Stimulated activated naive CD4-positive, alpha-beta T cell treated with Interleukin-2 at 50 U/mL for 16 hours (primary cell): ENCODE data around the gene C20orf144.
"Not testable (repeated sequence)": the region's sequence is repeated elsewhere in the genome, so short reads cannot be mapped to it uniquely, and the experiment has no call there.

Experiments
- DNase-seq: peaks from one replicate; lab custom pipeline; 2025; lab: John Stamatoyannopoulos, UW

The C20orf144 gene

DNA sequence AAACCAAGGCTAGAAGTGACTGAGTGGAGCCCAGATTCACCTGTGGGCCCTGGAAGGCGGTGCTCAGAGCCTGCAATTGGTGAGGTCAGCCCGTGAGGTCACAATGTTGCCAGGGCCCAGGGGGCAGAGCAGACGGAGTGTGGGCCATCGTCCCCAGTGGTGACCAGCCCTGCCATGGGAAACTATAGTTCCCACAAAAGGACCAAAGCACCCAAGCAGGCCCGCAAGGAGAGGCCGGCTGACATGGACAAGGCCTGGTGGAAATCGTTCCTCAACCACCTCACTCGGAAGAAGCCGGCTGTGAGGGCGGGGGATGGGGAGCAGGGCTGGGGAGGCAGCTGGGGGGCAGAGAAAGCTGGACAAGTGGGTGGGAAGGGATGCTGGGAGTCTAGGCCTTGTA is at the start of gene C20orf144:
Gene C20orf144, plus strand, starts transcription at position 156 of the 400 bp plus-strand sequence. Its CDS starts 19 bp downstream, at position 175.
- no peak for DNase-seq

DNA sequence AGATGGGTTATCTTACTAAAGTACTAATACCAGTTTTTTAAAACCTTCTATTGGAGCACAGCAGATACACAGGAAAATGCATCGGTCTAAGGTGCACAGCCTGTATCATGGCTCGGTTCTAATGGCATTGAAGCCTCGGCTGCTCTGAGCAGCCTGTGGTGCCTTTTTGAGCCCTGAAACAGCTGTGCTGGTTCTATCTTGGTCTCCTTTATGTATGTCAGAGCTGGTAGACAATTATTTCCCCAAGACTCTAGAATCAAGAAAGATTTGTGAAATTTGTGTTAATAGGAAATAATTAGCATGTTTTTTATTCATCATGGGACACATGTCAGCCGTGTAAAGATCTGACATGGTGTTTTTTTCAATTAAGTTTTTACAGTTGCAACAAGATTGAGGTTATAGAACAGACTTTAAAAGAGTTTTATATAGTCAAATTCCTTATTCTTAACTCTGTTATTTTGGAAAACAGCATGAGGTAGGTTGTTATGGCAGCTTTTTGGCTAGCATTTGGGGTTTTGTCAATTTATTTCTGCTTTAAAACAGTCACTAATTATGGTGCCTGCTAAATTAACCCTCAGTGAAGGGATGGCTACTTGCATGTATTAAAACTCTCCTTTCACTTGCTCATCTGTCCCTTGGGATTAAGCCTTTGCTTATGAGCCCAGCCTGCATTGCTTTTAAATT is 40.3 kb upstream of the C20orf144 start:
- DNase-seq, result no peak

DNA sequence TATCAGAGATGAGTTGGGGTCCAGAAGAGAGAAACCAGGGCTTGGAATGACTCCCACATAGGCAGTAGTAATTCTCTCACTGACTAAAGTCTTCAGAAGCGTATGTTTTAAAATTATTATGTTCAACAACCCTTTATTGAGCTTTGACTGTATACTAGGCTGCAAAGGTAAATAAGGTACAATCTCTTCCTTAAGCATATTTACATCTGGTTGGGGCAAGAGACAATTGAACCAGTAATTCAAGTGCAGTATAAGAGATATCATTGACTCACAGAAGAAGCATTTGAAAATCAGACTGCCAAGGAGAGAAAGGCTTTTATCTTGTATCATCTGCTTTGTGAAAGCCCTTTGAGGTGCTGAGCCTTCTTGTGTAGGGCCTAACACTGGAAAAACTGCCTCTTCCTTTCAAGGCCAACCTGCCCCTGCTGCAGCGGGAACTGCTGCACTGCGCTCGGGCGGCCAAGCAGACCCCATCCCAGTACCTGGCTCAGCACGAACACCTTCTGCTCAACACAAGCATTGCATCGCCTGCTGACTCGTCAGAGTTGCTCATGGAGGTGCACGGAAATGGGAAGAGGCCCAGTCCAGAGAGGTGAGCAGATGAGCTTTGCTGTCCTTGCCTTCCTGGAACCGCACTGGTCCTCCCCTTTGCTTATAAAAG is 39.3 kb upstream of the C20orf144 start:
- no peak for DNase-seq

DNA sequence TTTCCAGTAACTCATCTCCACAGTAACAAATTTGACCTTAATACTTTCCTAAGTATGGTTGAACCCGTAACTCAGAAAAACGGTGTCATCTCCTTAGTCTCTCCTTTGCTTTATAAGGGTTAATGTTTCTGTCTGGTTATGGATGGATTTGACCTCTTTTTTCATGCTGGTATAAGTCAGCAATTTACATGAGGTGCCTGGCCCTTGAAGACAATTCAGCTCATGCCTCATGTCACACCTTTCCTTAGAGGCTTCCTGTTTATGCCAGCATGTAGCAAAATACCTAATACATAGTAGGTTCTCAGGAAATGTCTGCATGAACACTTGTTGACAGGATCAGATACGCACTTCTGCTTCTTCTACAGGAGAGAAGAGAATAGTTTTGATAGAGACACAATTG is 37.7 kb upstream of the C20orf144 start:
- no peak for DNase-seq

DNA sequence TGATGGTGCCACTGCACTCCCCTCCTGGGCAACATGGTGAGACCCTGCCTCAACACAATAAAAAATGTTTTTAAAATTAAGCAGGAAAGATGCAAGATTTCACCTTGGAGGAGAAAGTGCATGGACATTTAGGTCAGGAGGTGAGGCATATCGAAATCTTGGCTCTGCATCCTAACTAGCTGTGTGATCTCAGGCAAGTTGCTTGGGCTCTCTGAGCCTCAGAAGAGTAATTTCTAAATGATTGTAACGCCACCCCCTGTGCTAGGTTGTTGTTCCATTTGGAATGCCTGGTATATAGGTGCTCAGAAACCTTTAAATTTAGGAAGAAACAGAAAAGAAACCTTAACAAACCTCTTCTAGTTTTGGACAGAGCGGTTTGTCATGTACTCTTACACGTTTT is 35.9 kb upstream of the C20orf144 start:
- DNase-seq, result no peak

DNA sequence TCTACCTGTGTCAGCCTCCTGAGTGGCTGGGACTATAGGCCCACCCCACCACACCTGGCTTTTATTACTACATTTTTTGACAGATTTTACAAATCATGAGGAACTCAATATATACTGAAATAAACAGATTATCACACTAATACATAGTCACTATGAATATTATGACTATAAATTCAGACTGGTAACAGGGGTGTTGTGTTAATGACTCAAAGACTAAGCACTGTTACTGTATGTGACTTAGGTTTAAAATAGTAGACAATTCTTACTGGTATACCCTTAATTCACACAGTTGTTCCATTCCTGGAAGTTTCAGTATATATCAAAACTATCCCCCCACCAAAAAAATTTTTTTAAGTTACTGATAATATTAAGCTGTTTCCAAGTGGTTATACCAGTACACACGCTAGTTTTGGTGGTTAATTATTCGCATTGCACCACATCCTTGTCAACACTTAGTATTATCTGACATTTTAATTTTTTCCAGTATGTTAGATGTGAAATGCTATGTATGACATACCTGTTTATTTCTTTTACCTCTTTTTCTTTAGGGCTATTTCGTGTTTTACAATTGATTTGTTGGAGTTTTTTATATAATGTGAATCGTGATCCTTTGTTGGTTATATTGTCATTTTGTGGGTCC is 34.4 kb upstream of the C20orf144 start:
- no peak for DNase-seq

DNA sequence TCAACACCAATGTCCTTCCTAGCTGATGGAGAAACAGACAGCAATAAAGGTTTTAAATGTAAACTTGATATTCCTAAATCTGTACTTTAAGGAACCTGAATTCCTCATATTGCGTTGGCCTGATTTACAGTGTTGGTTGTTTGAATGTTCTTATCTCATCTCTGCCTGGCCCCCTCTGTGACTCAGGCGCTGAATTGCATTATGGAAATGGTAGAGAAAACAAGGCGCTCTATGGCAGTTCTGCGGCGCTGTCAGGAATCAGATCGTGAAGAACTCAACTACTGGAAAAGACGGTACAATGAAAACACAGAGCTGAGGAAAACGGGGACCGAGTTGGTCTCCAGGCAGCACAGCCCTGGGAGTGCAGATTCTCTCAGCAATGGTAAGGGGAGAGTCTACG is 32.6 kb upstream of the C20orf144 start:
- no peak for DNase-seq

DNA sequence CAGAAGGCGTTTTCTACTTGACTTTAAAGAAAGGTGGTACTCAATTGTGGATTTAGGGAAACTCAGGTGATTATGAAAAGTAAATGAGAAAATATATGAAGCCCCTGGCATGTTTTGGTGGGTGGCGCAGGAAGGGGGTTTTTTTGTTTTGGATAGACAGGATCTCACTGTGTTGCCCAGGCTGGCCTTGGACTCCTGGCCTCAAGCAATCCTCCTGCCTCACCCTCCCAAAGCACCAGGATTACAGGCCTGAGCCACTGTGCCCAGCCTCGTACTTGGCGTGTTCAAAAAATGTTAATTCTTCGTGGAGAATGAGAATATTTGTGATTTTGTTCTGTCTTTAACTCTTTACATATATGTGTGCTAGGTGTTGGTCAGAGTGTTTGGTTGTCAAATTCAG is 32.1 kb upstream of the C20orf144 start:
- DNase-seq, result no peak

DNA sequence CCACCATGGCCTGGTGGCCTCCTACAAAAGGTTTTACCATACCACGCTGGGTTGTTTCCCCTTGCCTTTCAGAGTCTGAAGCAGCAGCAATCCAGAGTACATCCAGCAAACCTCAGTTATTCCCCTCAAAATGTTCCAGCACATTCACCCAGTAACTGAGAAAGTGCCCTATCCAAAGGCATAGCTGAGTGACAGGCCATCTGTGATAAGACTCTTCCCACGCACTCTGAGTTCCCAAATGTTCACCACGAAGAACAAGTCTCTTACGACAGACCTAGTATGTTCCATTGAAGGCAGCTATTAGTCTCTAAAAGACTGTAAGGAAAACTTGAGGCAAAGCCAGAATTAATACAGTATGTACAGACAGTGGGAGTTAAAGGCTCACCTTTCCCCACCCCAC is 31.6 kb upstream of the C20orf144 start:
- no peak for DNase-seq

DNA sequence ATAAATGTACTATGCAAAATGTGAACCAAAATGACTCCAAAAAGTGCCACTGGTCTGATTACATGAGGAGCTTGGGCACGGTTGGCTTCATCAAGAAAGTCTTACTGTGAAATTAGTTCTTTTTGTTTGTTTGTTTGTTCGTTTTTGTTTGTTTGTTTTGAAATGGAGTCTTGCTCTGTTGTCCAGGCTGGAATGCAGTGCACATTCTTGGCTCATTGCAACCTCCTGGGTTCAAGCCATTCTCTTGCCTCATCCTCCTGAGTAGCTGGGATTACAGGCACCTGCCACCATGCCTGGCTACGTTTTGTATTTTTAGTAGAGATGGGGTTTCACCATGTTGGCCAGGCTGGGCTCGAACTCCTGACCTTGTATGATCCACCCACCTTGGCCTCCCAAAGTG is 30.2 kb upstream of the C20orf144 start:
- DNase-seq, result not testable (repeated sequence)

DNA sequence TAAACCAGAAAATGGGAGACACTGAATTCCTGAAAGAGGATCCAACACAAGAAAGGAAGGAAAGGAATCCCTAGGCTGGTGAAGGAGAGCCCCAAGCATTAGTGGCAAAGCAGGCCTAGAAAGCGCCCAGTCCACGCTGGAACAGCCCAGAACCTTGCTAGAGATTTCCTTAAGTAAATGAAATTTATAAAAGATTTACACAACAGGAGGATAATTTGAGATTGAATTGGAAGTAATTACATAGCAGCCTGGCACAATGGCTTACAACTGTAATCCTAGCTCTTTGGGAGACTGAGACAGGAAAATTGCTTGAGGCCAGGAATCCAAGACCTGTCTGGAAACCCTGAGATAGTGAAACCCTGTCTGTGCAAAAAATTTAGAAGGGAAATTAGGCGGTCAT is 26.8 kb upstream of the C20orf144 start:
- DNase-seq, result no peak

DNA sequence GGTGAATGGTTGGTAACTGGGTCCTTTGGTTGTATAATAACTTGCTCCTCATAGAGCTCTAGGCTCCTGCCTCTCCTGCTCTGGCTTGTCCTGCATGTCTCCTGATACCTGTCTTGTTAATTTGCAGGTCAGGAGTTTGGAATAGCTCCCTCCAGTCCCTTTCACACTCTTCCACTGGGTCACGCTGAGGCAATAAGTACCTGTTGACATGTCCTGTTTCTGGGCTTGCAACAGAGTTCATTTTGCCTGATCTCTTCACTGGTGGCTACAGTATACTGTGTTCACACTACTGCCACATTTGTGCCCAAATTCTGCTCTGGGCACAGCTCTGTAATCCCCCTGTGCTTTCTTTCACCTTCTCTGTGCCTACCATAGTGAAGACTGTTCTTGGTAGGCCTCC is 25.4 kb upstream of the C20orf144 start:
- DNase-seq, result no peak

DNA sequence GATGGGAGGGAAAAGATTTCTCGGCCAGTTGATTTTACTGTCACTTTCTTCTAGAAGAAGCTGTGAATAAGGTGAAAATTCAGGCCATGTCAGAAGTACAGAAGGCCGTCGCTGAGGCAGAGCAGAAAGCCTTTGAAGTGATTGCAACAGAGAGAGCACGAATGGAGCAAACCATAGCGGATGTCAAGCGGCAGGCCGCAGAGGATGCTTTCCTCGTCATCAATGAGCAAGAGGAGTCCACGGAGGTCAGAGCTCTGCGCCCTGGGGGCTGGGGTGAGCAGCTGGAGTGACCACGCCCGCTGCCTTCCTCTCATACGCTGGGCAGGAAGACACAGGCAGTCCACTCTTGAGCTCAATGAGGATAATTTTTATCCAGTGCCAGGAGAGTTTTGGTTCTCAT is 21.8 kb upstream of the C20orf144 start:
- DNase-seq, result no peak

DNA sequence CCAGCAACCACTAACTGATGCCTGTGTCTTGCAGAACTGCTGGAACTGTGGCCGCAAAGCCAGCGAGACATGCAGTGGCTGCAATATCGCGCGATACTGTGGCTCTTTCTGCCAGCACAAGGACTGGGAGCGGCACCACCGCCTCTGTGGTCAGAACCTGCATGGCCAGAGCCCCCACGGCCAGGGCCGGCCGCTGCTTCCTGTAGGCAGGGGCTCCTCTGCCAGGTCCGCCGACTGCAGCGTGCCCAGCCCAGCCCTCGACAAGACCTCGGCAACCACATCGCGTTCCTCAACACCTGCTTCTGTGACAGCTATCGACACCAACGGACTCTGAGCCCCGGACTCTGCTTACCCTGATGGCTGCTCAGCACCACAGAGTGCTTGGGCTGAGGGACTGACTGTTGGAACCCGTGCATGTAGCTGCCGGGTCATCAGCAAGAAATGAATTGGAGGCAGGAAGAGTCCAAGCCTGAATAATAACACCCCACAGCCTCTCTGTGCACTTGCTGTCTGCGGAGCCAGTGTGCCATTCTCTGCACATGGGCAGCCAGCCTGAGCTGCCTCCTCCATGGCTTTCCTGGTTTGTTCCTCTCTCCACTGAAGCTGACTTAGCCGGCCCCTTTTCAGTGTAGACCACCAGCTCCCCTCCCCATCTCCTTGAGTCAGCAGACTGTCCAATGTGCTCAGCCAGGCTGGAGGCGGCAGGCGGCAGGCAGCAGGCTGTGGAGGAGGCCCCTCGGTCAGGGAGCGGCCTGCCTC is 17.6 kb upstream of the C20orf144 start:
- DNase-seq, result no peak

DNA sequence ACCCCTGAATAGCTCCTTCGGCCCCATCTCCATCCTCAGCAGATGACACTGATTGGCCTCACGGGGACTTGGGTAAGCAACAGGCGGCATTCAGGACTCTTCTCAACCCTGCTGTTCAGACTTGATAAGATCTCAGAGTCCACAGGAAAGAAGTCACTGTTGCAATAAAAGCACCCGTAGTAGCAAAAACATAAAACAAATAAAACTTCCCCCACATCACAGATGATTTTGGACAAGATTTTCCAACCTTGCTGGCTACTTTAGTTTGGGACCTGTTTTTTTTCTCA is 17.1 kb upstream of the C20orf144 start:
- DNase-seq, result no peak

DNA sequence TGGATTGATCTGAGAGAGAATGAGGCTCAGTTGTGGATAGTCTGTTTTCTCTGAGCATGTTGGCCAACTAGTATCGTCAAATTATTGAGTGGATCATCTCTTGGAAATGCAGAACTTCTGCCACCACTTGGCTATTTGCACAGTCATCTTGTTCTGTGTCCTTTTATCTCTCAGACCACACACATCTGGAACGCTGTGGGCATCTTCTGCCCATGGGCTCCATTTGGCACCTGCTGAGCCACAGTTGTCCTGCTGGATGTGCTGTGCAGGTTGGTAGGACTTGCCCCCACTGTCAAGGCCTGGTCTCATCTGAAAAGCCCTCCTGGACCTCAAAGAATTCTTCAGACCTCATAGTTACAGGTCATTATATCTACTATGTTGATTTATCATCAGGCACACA is 16.7 kb upstream of the C20orf144 start:
- no peak for DNase-seq

DNA sequence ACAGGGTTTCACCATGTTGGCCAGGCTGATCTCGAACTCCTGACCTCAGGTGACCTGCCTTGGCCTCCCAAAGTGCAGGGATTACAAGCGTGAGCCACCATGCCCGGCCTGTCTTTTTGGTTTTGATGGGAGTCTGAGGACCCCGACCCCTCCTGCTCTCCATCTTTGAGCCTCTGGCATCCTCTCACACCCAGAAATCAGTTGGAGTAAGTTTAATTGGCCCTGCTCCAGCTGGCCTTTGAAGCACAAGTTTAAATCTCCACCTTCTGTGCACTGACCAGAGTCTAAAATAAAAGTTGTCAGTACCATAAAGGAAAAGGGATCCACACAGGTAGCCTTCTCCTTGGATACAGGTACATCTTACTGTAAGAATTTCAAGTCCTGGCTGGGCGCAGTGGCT is 15.9 kb upstream of the C20orf144 start:
- DNase-seq, result no peak

DNA sequence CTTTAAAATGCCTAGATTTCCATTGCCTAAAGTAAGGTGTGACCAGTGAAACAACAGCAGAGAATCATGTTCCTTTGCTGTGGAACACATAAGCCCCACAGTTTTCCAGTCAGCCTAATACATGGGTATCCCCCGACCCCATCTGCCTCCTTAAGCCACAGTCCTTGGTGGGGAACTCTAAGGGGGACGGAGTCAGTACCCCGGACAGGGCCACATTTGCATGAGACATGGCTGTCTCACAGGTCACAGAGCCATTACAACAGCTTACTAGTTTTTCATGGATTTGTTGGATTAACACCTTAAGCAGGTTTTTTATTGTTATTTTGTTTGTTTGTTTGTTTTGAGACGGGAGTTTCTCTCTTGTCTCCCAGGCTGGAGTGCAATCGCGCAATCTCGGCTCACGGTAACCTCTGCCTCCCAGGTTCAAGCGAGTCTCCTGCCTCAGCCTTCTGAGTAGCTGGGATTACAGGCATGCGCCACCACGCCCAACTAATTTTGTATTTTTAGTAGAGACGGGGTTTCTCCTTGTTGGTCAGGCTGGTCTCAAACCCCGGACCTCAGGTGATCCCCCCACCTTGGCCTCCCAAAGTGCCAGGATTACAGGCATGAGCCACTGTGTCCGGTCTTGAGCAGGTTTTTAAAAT is 15.0 kb upstream of the C20orf144 start:
- not testable (repeated sequence) for DNase-seq

DNA sequence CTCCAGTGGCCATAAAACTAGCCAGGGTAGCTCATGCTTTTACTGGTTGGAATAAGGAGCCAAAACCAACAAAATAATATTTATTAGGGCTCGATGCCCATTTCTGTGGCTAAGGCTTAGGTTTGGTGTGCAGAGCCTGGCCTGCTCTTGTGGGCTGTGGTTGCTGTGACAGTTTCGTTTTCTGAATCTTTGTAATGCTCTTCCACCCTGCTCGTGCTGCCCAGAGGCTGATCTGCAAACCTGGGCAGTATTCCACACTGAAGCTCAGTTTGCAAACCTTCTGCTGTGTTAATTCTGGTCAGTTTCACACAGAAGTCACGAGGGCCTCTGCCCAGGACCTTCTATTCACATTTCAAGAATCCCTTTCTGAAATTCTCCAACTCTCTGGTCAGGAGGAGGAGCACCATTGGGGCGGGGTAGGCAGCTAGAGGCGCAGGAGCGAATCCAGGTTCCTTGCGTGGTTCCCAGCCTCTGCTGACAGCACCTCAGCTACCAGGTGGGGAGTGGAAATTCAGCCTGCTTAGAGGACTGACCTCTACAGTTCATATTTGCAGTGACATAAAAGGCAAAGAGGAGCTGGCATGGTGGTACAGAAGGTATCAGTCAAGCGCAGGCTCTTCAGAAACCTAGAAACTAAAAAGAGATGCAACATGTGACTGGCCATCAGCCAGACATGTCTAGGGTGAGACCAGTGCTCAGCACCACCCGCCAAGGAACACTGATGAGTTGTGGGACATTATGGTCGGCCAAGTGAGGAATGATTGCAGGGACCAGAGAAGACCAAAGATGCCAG is 14.3 kb upstream of the C20orf144 start:
- no peak for DNase-seq

DNA sequence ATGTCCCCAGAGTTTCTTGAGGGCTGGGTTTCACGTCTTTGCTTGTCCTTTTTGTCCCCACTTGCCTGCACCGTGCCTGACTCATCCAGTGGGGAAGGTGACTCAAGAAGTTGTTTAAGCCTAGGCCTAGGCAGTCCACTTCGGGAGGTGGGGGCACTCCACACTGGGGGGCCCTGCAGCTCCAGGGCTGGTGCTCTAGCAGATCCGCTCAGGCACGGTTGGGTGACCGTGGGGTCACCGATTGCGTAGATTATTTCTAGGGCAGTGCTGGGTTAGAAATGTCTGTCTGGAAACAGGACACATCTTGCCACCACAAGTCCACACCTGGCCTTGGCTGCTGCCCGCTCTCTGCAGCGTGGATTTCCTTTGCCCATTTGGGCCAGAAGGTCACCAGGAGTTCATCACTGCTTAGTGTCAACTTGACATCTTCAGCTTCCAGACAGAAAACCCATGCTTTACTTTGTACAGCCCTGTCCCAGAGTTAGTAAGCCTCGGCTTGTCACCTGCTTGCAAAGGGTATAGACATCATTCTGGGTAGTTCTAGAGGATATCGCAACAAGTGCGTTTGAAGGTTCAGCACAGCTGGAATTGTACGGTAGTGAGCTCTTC is 13.6 kb upstream of the C20orf144 start:
- DNase-seq, result no peak

DNA sequence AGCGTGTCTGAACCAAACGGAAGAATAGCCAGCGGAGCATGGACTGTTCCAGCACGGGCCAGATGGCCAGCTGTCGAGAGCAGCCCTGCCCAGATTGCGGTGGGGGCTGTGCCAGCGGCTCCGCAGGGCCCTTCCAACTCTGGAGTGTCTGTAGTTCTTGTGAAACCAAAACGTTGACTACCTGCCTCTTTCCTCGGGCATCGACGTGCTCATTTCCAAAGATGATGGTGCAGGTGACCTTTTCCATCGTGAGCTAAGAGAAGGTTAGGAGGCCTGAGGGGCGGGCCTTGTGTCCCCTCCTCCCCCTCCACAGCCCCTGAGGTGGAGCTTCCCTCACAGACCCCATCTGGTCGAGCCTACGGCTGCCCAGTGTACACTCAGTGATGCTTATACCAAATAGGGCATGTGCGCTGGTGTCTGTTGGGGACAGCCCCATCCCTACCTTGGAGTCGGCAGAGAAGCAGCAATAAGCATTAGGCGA is 12.9 kb upstream of the C20orf144 start:
- DNase-seq, result no peak
